SIG-M5 treated with dmso at 0.1 percent for 504 hours (cell line): ENCODE results near the gene SAYSD1.

Experiments
- DNase-seq: peaks from one replicate; lab custom pipeline; 2025; ENCODE audit not compliant: unreplicated experiment; lab: John Stamatoyannopoulos, UW

SAYSD1 gene

GRCh38 chr6:39058471-39059147 is 56.4 kb downstream of the SAYSD1 start:
- no peak for DNase-seq

GRCh38 chr6:39057251-39058155 is 57.5 kb downstream of the SAYSD1 start:
- DNase-seq, result no peak

GRCh38 chr6:39056681-39057080 is 58.3 kb downstream of the SAYSD1 start:
- no peak for DNase-seq

GRCh38 chr6:39056191-39056590 is 58.8 kb downstream of the SAYSD1 start:
- no peak for DNase-seq

GRCh38 chr6:39055661-39056060 is 59.3 kb downstream of the SAYSD1 start:
- DNase-seq, result no peak

- no peak for DNase-seq
Observed at GRCh38 chr6:39054577-39055142, 60.3 kb downstream of the SAYSD1 start.
